ENCODE measurements around the gene MRPS27. TPM values are rescaled to one million over a fixed set of nuclear protein-coding genes. Genes with fewer than 3 reads are reported as not detected.

The MRPS27 gene
- total RNA-seq, 4 donors from 2014 or later, result 14.3 to 34.7 (median 27.9) TPM

DNA sequence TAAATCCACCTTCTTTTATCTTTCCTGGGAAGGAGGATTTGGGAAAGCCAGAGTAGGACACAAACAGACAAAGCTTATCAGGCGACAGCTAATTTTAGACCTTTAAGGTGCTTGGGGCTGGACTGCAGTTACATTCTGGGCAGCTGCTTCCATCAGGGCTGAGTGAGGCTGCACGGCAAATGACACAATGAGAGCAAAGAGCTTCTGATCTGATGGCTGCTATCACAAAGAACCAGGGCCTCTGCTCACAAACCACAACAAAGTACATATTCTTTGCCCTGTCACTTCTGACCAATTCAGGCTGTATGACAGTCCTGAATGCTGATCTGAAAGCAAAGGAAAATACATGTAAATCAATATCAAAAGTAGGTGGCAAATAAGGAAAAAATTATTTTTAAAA, 93.1 kb downstream of the MRPS27 start:
- H3K9me3 ChIP-seq, result no peaks in the 10 kb centered on the region
- in situ Hi-C loops (cut with MboI; ENCODE audit: low pct_ligation_motif_present in 1 of 4, low pct_unique_long_range_greater_than_20kb in 1 of 4, low sequenced_read_pairs in 3 of 4), result no loop called here

DNA sequence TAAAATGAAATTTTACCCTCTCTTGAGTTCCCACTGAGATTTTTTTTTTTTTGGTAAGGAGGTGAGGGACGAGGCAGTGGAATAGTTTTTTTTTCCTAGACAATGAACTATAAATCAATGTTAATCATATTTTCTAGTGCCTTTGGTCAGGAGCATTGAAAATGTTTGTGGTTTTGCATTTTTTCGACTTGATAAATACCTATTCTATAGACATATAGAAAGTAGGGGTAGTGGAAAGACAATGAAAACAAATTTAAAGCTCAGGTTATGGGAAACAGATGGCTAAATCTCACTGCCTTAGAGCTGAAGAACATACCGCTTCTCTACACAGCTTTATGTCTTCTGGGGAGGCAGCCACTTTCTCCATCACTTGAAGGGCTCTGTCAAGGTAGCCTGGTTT, 94.3 kb downstream of the MRPS27 start:
- 86 to 98% methylated on average over 2 to 3 of the region's 3 CpGs for WGBS, 2 donors (ENCODE audit: low coverage in 1 of 2)
- Histone ChIP-seq H3K9me3 (no peaks in the 10 kb centered on the region), H3K4me1 (no peaks in the 10 kb centered on the region), H3K27me3 (no peaks in the 10 kb centered on the region), H3K36me3 (peaks cover 0 to 40% (median 3%) of the 10 kb centered on the region in 4 donors), H3K4me3 (no peak overlapping the region), H3K27ac (no peak overlapping the region)
- in situ Hi-C loops (cut with MboI; ENCODE audit: low pct_ligation_motif_present in 1 of 4, low pct_unique_long_range_greater_than_20kb in 1 of 4, low sequenced_read_pairs in 3 of 4), result no loop called here
- TF ChIP-seq EP300 (IDR thresholded peaks at IDR 0.05; ENCODE audit: low read depth) (no peak), POLR2AphosphoS5 (IDR thresholded peaks at IDR 0.05) (no peak), POLR2A (IDR thresholded peaks at IDR 0.05) (no peak)
- TF ChIP-seq, protein P1, sequence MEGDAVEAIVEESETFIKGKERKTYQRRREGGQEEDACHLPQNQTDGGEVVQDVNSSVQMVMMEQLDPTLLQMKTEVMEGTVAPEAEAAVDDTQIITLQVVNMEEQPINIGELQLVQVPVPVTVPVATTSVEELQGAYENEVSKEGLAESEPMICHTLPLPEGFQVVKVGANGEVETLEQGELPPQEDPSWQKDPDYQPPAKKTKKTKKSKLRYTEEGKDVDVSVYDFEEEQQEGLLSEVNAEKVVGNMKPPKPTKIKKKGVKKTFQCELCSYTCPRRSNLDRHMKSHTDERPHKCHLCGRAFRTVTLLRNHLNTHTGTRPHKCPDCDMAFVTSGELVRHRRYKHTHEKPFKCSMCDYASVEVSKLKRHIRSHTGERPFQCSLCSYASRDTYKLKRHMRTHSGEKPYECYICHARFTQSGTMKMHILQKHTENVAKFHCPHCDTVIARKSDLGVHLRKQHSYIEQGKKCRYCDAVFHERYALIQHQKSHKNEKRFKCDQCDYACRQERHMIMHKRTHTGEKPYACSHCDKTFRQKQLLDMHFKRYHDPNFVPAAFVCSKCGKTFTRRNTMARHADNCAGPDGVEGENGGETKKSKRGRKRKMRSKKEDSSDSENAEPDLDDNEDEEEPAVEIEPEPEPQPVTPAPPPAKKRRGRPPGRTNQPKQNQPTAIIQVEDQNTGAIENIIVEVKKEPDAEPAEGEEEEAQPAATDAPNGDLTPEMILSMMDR (IDR thresholded peaks at IDR 0.05), result no peak
- no peak for DNase-seq
- intact Hi-C loops (cut with DNase I; ENCODE audit: low total_unique reads), result no loop called here

More for the DNA sequence above, 93.1 kb downstream of the MRPS27 start:
- Histone ChIP-seq H3K27me3 (no peaks in the 10 kb centered on the region), H3K4me1 (no peaks in the 10 kb centered on the region), H3K27ac (no peak overlapping the region), H3K4me3 (no peak overlapping the region), H3K36me3 (peaks cover 0 to 40% (median 2%) of the 10 kb centered on the region in 4 donors)
- intact Hi-C loops (cut with DNase I; ENCODE audit: low total_unique reads), result no loop called here
- TF ChIP-seq EP300 (IDR thresholded peaks at IDR 0.05; ENCODE audit: low read depth) (no peak), POLR2AphosphoS5 (IDR thresholded peaks at IDR 0.05) (no peak), POLR2A (IDR thresholded peaks at IDR 0.05) (no peak)
- TF ChIP-seq, protein P1 (IDR thresholded peaks at IDR 0.05), result no peak
- no peak for DNase-seq
- 95% methylated on average over 2 of the region's 2 CpGs; no CpG with 5 or more reads in 1 of the 2 donors for whole genome bisulfite sequencing, 2 donors (ENCODE audit: low coverage in 1 of 2)

DNA sequence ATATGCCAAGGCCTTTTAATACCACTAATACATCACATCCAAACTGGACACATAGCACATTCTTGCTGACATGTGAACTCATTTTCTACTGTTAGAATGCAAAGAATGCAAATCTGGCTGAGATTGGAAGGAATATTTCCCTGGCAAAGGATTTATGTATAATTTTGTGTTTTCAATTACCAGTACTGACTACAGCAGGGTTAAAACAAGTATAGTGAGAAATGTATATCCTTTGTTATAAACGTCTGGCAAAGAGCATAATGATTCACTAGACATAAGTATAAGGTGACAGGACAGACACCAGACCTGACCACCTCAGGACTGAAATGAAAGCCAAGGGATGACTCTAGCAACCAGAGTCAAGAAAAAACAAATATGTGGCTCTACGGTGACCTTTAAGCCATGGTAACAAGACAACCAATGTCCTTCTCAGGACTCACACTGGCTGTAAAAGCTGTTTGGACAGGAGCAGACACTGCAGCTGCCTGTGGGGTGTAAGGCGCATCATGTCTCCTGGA, 95.0 kb downstream of the MRPS27 start:
- WGBS, 2 donors (ENCODE audit: low coverage in 1 of 2), result 17 to 84% methylated on average over 1 to 3 of the region's 3 CpGs
- no peak for TF ChIP-seq POLR2A (IDR thresholded peaks at IDR 0.05)
- TF ChIP-seq, protein P1 (IDR thresholded peaks at IDR 0.05), result no peak
- TF ChIP-seq EP300 (IDR thresholded peaks at IDR 0.05; ENCODE audit: low read depth), result no peak
- TF ChIP-seq POLR2AphosphoS5 (IDR thresholded peaks at IDR 0.05), result no peak
- intact Hi-C loops (cut with DNase I; ENCODE audit: low total_unique reads) (no loop called here), in situ Hi-C loops (cut with MboI; ENCODE audit: low pct_ligation_motif_present in 1 of 4, low pct_unique_long_range_greater_than_20kb in 1 of 4, low sequenced_read_pairs in 3 of 4) (no loop called here)
- Histone ChIP-seq H3K36me3 (peaks cover 0 to 48% (median 6%) of the 10 kb centered on the region in 4 donors), H3K9me3 (no peaks in the 10 kb centered on the region), H3K4me1 (no peaks in the 10 kb centered on the region), H3K27me3 (no peaks in the 10 kb centered on the region), H3K4me3 (no peak overlapping the region), H3K27ac (no peak overlapping the region)
- no peak for DNase-seq

DNA sequence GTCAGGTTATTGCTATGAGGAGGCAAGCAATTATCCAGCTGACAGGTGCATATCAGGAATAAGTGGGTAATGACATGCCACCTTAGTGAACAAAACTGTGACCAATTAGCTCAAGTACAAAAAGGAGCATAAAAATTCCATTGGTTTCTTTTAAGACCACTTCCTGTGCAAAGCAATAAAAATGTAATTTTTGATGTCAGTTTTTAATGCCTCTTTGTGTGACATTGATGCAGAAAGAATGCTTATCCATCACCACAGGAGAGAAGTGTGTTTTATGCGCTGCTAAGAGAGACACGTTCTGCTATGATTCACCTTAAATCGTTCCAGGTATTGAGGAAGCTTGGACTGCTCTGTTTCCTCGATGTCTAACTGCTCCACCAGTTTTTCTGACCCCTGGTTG, 96.7 kb downstream of the MRPS27 start:
- intact Hi-C loops (cut with DNase I; ENCODE audit: low total_unique reads) (no loop called here), in situ Hi-C loops (cut with MboI; ENCODE audit: low pct_ligation_motif_present in 1 of 4, low pct_unique_long_range_greater_than_20kb in 1 of 4, low sequenced_read_pairs in 3 of 4) (no loop called here)
- TF ChIP-seq EP300 (IDR thresholded peaks at IDR 0.05; ENCODE audit: low read depth), result no peak
- TF ChIP-seq, protein P1 (IDR thresholded peaks at IDR 0.05), result no peak
- TF ChIP-seq POLR2A (IDR thresholded peaks at IDR 0.05), result no peak
- no peak for TF ChIP-seq POLR2AphosphoS5 (IDR thresholded peaks at IDR 0.05)
- H3K9me3 ChIP-seq, result no peaks in the 10 kb centered on the region
- H3K36me3 ChIP-seq, result peaks cover 0 to 51% (median 11%) of the 10 kb centered on the region in 4 donors
- H3K27me3 ChIP-seq, result no peaks in the 10 kb centered on the region
- no peak overlapping the region for H3K4me3 ChIP-seq
- 91% methylated on average over 4 of the region's 4 CpGs; no CpG with 5 or more reads in 1 of the 2 donors for WGBS, 2 donors (ENCODE audit: low coverage in 1 of 2)
- no peaks in the 10 kb centered on the region for H3K4me1 ChIP-seq
- DNase-seq, result no peak
- no peak overlapping the region for H3K27ac ChIP-seq

Measured in transverse colon (tissue), 4 donors.